Mucosa of stomach (tissue), 1 donor: ENCODE measurements around the gene RAD51B.

ENCODE experiments used
- H3K27me3 ChIP-seq: one replicate; pipeline ENCODE4 v1.7.0; 2013; ENCODE audit warnings: mild to moderate bottlenecking, low read length; ENCODE audit not compliant: control insufficient read depth, insufficient read depth
- H3K36me3 ChIP-seq: one replicate; pipeline ENCODE4 v1.7.0; 2013; ENCODE audit warnings: low read length; ENCODE audit not compliant: control insufficient read depth, insufficient read depth
- H3K4me1 ChIP-seq: one replicate; pipeline ENCODE4 v1.7.0; 2013; ENCODE audit warnings: mild to moderate bottlenecking, low read length; ENCODE audit not compliant: control insufficient read depth, insufficient read depth
- H3K4me3 ChIP-seq: one replicate; pipeline ENCODE4 v1.7.0; 2013; ENCODE audit warnings: low read length
- H3K9ac ChIP-seq: one replicate; pipeline ENCODE4 v1.7.0; 2013; ENCODE audit warnings: mild to moderate bottlenecking, low read length, moderate library complexity
- H3K9me3 ChIP-seq: one replicate; pipeline ENCODE4 v1.7.0; 2013; ENCODE audit warnings: mild to moderate bottlenecking, low read length, moderate library complexity; ENCODE audit not compliant: control insufficient read depth
- donor health status: Pancreatic carcinoma.

RAD51B gene

DNA sequence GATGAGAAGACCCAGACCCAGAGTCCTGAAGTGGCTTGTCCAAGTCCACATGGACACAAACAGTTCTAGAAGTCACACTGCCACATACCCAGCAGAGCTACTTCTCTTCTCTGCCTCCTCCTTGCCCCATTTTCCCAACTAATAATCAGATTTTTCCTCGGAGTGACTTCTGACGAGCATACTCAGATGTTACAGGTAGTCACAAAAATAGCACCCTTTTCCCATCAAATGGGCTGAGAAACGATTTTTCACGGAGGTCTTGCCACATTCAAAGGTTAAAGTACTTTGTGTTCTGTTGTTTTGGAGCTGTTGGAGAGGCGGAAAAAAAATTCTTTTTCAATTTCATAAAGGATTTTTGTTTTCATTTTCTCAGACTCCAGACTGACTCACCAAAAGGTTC is 740.4 kb downstream of the RAD51B start:
- Histone ChIP-seq H3K4me3 (no peak overlapping the region), H3K36me3 (no peaks in the 10 kb centered on the region), H3K27me3 (no peaks in the 10 kb centered on the region), H3K9ac (no peak overlapping the region), H3K9me3 (no peaks in the 10 kb centered on the region), H3K4me1 (peaks cover 23% of the 10 kb centered on the region)

DNA sequence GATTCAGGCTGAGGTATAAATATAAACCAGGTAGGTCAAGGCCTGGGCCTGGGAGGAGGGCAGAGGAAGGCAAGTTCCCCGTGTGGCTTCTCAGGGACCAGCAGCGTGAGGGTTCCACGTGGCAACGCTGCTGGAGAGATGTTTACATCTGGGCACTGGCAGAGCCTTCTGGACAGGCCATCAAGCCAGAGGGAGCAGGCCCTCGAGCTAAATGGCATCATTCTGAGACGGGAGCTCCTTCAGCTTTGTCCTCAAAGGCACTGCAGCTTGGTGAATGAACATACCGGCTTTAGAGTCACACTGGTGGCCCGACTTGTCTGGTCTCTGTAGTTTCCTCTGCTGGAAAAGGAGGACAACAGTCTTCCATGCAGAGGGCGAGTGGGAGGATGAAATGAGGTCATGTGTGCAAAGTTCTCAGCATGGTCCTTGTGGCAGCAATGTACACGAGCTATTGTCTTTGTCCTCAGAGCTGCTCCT is 742.0 kb downstream of the RAD51B start:
- H3K27me3 ChIP-seq = no peaks in the 10 kb centered on the region
- no peaks in the 10 kb centered on the region for H3K36me3 ChIP-seq
- H3K4me1 ChIP-seq = peaks cover 39% of the 10 kb centered on the region
- H3K9ac ChIP-seq = no peak overlapping the region
- no peaks in the 10 kb centered on the region for H3K9me3 ChIP-seq
- no peak overlapping the region for H3K4me3 ChIP-seq

DNA sequence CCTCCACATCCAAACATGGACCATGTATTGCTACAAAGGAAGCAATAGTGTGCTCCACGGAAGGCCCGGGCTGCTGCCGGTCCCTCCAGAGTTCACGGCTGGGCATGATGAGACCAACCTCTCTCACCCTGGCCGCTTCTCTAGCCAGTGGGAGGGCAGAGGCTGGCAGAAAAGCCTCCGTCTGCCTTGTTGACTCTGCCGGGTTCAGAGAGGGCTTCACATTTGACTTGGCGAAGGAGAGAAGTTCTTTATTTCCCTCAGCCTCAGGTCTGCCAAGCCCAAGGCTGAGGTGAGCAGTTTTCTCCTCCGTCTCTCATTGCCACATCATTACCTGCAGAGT is 743.3 kb downstream of the RAD51B start:
- Histone ChIP-seq H3K4me3 (no peak overlapping the region), H3K36me3 (no peaks in the 10 kb centered on the region), H3K27me3 (no peaks in the 10 kb centered on the region), H3K4me1 (peaks cover 39% of the 10 kb centered on the region), H3K9me3 (no peaks in the 10 kb centered on the region), H3K9ac (no peak overlapping the region)

DNA sequence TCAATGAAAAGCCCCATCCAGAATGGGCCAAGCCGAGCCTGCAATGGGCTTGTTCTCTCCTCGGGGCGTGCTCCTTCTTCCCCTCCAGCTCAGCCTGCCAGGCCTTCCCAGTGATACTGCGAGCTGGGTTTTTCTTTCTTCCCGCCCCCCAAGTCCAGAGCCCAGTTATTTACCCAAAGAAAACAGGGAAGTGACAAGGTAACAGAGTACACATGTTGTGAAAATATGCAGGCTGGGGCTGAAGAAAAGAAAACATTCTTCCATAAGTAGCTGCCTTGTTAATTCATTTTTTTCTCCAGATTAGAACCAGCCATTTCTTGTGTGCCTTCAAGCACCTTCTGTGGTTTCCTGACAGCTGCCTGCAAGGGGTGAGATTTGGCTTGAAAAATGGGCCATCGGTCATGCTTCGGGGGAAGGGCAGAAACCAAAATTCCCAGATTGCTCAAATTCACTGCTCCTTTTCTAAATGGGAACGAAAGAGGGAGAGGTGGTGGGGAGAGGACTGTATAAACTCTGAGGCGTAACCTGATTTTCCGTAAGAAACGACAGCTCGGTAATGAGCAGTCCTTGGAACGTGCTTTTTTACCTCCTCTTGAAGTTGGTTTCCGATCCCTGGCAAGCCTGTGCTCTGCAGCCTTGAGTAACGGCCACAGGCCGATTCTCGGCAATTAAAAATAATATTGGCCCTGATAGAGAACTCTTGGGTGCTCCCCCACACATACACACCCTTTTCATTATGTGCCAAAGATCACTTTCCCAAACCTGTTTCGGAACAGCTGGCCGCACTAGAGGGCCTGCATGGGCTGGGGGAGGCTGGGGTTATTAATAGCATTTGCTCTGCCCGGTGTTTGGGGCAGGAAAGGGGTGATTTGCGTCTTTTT is 743.9 kb downstream of the RAD51B start:
- no peaks in the 10 kb centered on the region for H3K9me3 ChIP-seq
- H3K36me3 ChIP-seq = no peaks in the 10 kb centered on the region
- H3K4me1 ChIP-seq = peaks cover 44% of the 10 kb centered on the region
- peak overlapping the region; percentile 19 for H3K9ac ChIP-seq
- no peak overlapping the region for H3K4me3 ChIP-seq
- H3K27me3 ChIP-seq = no peaks in the 10 kb centered on the region

DNA sequence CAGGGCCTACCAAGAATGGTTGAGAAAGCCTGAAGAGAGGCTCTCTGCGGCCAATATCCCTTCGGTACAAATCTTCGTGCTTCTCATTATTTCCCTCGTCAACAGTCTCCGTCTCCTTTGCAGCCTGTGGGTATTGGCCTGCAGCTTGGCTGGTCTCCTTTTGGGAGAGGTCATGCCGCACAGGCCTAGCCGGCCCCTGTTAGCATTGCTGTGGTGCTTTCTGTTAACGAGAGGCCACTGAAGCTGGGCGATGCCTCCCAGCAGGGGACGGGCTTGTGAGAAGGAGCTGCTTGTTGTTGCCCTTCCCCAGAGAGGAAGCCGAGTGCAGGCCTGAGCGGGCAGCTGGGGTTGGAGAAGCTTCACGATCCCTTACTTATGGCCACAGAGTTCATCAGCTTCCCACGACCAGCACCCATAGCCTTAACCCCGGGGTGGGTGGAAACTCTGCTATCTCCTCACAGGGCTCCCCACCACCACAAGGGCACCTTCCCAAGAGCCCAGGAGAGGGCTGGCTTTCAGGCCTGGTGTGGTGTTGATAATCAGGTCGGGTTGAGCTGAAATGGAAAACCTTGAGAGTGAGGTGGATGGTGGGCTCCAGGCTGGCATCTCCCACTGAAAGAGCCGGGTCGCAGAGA is 744.7 kb downstream of the RAD51B start:
- Histone ChIP-seq H3K4me1 (peaks cover 50% of the 10 kb centered on the region), H3K27me3 (no peaks in the 10 kb centered on the region), H3K4me3 (no peak overlapping the region), H3K9ac (no peak overlapping the region), H3K36me3 (no peaks in the 10 kb centered on the region), H3K9me3 (no peaks in the 10 kb centered on the region)

DNA sequence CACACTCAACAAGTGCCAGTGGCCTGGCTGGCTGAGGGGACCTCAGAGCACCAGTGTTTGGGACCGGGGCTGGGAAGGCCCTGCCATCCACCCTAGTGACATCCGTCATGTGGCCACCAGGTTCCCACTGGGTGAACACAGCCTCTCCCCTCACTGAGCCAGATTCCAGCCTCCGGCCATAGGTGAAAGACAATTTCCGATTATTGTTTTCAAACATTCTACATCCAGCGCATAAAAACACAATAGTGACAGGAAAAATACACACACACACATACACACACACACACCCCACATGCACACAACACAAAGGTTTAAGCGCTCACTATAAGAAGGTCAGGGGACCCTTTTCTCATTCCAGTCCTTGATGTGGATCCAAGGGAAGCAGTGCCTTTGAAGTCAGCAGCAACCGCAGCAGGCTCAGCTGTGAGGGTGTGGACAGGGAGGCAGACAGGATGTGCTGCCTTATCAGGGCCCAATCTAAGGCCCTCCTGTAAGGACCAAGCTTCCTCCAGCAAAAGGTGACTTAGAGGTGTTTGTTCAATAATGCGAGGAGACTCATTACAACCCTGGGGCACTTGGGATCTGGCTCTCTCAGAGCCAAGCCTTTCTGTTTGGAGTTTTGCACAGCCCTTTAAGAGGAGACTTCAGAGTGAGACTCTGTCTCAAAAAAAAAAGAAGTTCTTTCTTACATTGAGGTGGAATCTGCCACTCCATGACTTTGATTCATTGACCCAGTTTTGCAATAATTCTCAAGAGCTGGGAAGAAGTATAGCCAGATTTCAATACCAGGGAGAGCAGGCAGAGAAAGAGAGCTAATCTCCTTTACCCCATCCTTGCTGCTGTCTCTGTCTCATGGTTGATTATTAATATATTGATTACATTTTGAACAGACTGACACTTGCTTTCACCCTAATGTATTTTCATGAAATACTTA is 745.5 kb downstream of the RAD51B start:
- Histone ChIP-seq H3K9me3 (no peaks in the 10 kb centered on the region), H3K4me3 (no peak overlapping the region), H3K27me3 (no peaks in the 10 kb centered on the region), H3K4me1 (peaks cover 58% of the 10 kb centered on the region), H3K36me3 (no peaks in the 10 kb centered on the region), H3K9ac (no peak overlapping the region)

GRCh38 chr14:68566075-68566474 is 746.5 kb downstream of the RAD51B start:
- Histone ChIP-seq H3K27me3 (no peaks in the 10 kb centered on the region), H3K4me1 (peaks cover 60% of the 10 kb centered on the region), H3K9ac (no peak overlapping the region), H3K4me3 (no peak overlapping the region), H3K36me3 (no peaks in the 10 kb centered on the region), H3K9me3 (no peaks in the 10 kb centered on the region)

GRCh38 chr14:68568907-68569897 is 749.6 kb downstream of the RAD51B start:
- Histone ChIP-seq H3K36me3 (no peaks in the 10 kb centered on the region), H3K9me3 (no peaks in the 10 kb centered on the region), H3K9ac (no peak overlapping the region), H3K4me3 (no peak overlapping the region), H3K4me1 (peaks cover 45% of the 10 kb centered on the region), H3K27me3 (no peaks in the 10 kb centered on the region)

DNA sequence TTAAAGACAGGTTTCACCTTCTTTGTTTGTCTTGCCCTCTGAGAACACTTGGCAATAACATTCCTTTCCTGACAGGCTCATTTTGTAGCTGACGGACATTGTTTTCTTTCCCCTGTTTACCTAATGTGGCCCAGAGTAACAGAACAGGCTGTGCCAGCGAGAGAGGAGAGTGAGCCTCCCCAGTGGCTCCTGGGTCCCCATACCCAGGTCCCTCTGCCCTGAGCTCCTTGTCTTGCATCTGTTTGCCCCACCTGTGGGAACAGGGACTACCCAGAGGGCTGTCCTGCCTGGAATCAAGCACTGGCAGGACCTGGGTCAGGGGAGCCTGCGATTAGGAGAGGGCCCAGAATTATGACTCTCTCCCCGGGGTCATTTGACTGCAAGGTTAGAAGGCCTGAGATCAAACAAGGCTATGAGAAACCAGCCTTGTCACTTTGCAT is 750.4 kb downstream of the RAD51B start:
- Histone ChIP-seq H3K27me3 (no peaks in the 10 kb centered on the region), H3K9ac (peak overlapping the region; percentile 35), H3K4me1 (peaks cover 37% of the 10 kb centered on the region), H3K9me3 (no peaks in the 10 kb centered on the region), H3K4me3 (no peak overlapping the region), H3K36me3 (no peaks in the 10 kb centered on the region)

DNA sequence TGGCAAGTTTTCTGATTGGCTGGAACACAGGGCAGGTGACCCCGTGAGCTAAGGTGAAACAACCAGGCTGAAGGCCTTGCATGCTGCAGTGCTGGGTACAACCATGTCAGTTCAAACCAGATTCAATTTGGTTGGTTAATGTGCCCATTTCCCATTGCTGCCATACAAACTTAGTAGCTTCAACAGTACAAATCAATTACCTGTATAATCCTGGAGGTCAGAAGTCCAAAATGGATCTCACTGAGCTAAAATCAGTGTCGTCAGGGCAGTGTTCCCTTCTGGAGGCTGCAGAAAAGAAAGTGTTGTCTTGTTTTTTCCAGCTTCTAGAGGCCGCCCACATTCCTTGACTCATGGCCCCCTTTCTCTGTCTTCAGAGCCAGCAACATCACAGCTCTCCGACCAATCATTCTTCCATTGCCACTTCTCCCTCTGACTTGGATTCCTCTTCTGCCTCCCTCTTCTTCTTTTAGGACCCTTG is 751.6 kb downstream of the RAD51B start:
- Histone ChIP-seq H3K4me1 (peaks cover 25% of the 10 kb centered on the region), H3K4me3 (no peak overlapping the region), H3K27me3 (no peaks in the 10 kb centered on the region), H3K36me3 (no peaks in the 10 kb centered on the region), H3K9ac (no peak overlapping the region), H3K9me3 (no peaks in the 10 kb centered on the region)
